Kidney epithelial cell (primary cell): ENCODE data around the gene FOXJ1. TPM values are rescaled to one million over a fixed set of nuclear protein-coding genes. Genes with fewer than 3 reads are reported as not detected.

Source experiments
- DNase-seq: peaks from one replicate; pipeline ENCODE4 v3.0.0-alpha.2; 2010; ENCODE audit warnings: low read depth
- H3K27me3 ChIP-seq: 2 replicates; pipeline ENCODE4 v1.6.0; 2011; ENCODE audit warnings: low read length; ENCODE audit not compliant: control insufficient read depth, insufficient read depth
- H3K36me3 ChIP-seq: 2 replicates; pipeline ENCODE4 v1.5.1; 2011; ENCODE audit warnings: low read length; ENCODE audit not compliant: control insufficient read depth, insufficient read depth
- H3K4me3 ChIP-seq: 2 replicates; pipeline ENCODE4 v1.5.1; 2011; ENCODE audit warnings: low read depth, mild to moderate bottlenecking, control low read depth, low read length
- total RNA-seq: library from RNA; depleted of rRNA; stranded (reverse); fragments of >200 nt; gene quantifications from 2 replicates; pipeline ENCODE4 v1.2.3, GENCODE V29; 2015
- TF ChIP-seq, protein P1 (sequence below): IDR thresholded peaks from 2 replicates; pipeline ENCODE4 v1.5.1; 2011; ENCODE audit warnings: mild to moderate bottlenecking, moderate library complexity, low read length, control low read depth, inconsistent platforms; ENCODE audit not compliant: insufficient read depth, poor library complexity, severe bottlenecking

FOXJ1 gene
- total RNA-seq, 1 donor from 2014 or later, result 3.0 TPM

DNA sequence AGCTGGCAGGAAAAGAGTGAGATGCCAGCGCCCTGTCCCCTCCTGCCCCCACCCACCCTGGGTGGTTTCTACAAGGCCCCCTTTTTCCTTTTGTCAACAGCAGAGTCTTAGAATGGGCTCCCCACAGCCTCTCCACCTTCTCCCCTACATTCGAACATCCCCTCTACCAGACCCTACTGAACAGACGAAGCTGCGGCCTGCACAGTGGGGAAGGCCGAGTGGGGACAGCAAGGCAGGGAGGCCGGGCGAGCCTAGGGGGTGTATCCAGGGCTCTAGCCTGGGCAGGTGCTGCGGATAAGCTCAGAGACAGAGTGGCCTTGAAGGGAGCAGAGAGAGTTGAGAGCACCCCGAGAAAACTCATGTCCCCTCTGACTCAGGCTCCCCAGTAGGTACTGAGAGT is 54.7 kb downstream of the FOXJ1 start:
- DNase-seq, result no peak
- Histone ChIP-seq H3K36me3 (peaks cover 2% of the 10 kb centered on the region), H3K4me3 (no peak overlapping the region), H3K27me3 (peaks cover 3% of the 10 kb centered on the region)
- TF ChIP-seq, protein P1, sequence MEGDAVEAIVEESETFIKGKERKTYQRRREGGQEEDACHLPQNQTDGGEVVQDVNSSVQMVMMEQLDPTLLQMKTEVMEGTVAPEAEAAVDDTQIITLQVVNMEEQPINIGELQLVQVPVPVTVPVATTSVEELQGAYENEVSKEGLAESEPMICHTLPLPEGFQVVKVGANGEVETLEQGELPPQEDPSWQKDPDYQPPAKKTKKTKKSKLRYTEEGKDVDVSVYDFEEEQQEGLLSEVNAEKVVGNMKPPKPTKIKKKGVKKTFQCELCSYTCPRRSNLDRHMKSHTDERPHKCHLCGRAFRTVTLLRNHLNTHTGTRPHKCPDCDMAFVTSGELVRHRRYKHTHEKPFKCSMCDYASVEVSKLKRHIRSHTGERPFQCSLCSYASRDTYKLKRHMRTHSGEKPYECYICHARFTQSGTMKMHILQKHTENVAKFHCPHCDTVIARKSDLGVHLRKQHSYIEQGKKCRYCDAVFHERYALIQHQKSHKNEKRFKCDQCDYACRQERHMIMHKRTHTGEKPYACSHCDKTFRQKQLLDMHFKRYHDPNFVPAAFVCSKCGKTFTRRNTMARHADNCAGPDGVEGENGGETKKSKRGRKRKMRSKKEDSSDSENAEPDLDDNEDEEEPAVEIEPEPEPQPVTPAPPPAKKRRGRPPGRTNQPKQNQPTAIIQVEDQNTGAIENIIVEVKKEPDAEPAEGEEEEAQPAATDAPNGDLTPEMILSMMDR, result no peak

Other genes with a start within 250 kb of the FOXJ1 start
- gene TRIM65, start 244.3 kb downstream of the FOXJ1 start, total RNA-seq, result 22.7 and 31.8 TPM in 2 replicates
- gene MRPL38, start 236.4 kb downstream of the FOXJ1 start, total RNA-seq, result 36.5 and 49.4 TPM in 2 replicates
- gene FBF1, start 200.2 kb downstream of the FOXJ1 start, total RNA-seq, result 3.8 and 7.3 TPM in 2 replicates
- 40.1 and 41.1 TPM in 2 replicates for gene ACOX1, start 162.1 kb downstream of the FOXJ1 start, total RNA-seq
- 28.9 and 42.0 TPM in 2 replicates for gene TEN1, start 162.0 kb downstream of the FOXJ1 start, total RNA-seq
- 7.4 and 11.5 TPM in 2 replicates for gene CDK3, start 140.4 kb downstream of the FOXJ1 start, total RNA-seq
- 8.5 and 8.8 TPM in 2 replicates for gene EVPL, start 113.9 kb downstream of the FOXJ1 start, total RNA-seq
- gene SRP68, start 68.7 kb downstream of the FOXJ1 start, total RNA-seq, result 45.7 and 53.2 TPM in 2 replicates
- gene GALR2, start 66.5 kb downstream of the FOXJ1 start, total RNA-seq, result 0.33 and 0.34 TPM in 2 replicates
- gene ZACN, start 62.1 kb downstream of the FOXJ1 start, total RNA-seq, result not detected in 2 replicates
- gene EXOC7, start 37.5 kb downstream of the FOXJ1 start, total RNA-seq, result 80.1 and 88.9 TPM in 2 replicates
- gene RNF157, start 99.2 kb upstream of the FOXJ1 start, total RNA-seq, result 6.0 and 7.5 TPM in 2 replicates
- 28.5 and 33.8 TPM in 2 replicates for gene UBALD2, start 124.1 kb upstream of the FOXJ1 start, total RNA-seq
- 3.3 and 6.0 TPM in 2 replicates for gene QRICH2, start 167.0 kb upstream of the FOXJ1 start, total RNA-seq
- 50.7 and 52.4 TPM in 2 replicates for gene PRPSAP1, start 212.7 kb upstream of the FOXJ1 start, total RNA-seq
- 159 and 165 TPM in 2 replicates for gene SPHK1, start 243.4 kb upstream of the FOXJ1 start, total RNA-seq